B cell (primary cell): ENCODE data around the gene RBP3.

Experiments
- EZH2 ChIP-seq: IDR thresholded peaks from 2 replicates; pipeline ENCODE4 v1.6.1; 2012; ENCODE audit warnings: borderline replicate concordance, low read depth, mild to moderate bottlenecking, moderate library complexity, low read length; ENCODE audit not compliant: insufficient read depth, poor library complexity, severe bottlenecking
- TF ChIP-seq, protein P1 (sequence below): fragments of 200-600 bp; IDR thresholded peaks from one replicate; pipeline ENCODE4 v1.8.0; 2022; ENCODE audit warnings: antibody characterized with exemption, mild to moderate bottlenecking

DNA sequence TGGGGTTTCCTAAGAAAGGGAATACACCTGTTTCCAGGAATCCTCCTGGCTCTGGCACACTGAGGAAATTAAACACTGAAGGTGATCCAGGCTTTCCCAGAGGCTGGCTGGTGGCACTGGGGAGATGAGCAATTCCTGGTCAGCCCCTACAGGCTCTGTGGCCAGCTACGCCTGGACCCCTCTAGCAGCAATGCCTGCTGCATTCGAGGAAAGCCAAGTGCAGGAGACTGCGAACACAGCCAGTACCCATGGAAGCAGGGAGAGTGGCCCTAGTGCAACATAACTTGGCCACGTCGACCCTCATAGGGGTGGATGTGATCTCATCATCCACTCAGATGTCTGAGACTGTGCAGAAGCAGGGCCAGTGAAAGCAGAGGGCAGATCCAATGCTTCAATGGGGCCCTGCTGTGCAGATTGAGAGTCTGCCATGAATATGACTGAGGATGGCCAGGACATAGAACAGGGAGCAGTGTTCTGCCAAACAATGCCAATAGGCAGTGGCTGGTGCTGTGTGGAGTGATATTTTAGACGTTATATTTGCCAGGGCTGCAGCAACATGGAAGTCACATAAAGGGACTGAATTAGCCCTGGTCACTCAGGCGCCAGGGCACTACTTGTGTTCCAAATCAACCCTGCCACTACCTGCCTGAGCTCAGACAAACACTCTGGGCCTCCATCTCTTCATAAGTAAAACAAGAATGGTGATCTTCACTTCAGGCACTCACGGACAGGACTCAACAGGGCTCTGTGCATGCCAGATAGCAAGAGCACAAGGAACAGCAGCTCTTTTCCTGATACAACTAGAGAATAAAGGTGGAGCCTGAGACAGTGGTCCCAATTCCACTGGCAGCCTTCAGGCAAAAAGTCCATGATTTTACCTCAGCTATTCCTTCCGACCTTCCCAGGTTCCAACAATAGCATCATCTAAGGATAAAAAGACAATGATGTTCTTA, 33.5 kb downstream of the RBP3 start:
- TF ChIP-seq, protein P1, sequence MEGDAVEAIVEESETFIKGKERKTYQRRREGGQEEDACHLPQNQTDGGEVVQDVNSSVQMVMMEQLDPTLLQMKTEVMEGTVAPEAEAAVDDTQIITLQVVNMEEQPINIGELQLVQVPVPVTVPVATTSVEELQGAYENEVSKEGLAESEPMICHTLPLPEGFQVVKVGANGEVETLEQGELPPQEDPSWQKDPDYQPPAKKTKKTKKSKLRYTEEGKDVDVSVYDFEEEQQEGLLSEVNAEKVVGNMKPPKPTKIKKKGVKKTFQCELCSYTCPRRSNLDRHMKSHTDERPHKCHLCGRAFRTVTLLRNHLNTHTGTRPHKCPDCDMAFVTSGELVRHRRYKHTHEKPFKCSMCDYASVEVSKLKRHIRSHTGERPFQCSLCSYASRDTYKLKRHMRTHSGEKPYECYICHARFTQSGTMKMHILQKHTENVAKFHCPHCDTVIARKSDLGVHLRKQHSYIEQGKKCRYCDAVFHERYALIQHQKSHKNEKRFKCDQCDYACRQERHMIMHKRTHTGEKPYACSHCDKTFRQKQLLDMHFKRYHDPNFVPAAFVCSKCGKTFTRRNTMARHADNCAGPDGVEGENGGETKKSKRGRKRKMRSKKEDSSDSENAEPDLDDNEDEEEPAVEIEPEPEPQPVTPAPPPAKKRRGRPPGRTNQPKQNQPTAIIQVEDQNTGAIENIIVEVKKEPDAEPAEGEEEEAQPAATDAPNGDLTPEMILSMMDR = no peak
- TF ChIP-seq EZH2 = no peak
